Right lung (tissue), 5 donors: ENCODE data around the gene LEFTY1. TPM values are rescaled to one million over a fixed set of nuclear protein-coding genes. Genes with fewer than 3 reads are reported as not detected.

ENCODE experiments used
- DNase-seq, 2 donors: peaks; one replicate each; pipeline ENCODE4 v3.0.0-alpha.2; 2013
- polyA plus RNA-seq, 5 donors: library from polyadenylated mRNA; unstranded; fragments of 120-200 nt; gene quantifications; one replicate each; pipeline versions ENCODE4 v1.2.1 to v1.2.3, GENCODE V29; 2013; ENCODE audit warnings: inconsistent platforms in 1 of 5, low replicate concordance in 1 of 5; ENCODE audit not compliant: insufficient read length in 5 of 5, insufficient read depth in 1 of 5

Gene LEFTY1
- polyA plus RNA-seq, 5 donors, result 2.5 to 8.1 (median 3.7) TPM

- DNase-seq, result no peak
Measured at GRCh38 chr1:225917536-225917935, 28.6 kb upstream of the LEFTY1 start.

GRCh38 chr1:225917101-225917500 is 28.2 kb upstream of the LEFTY1 start:
- DNase-seq, result no peak

- no peak for DNase-seq
Measured at GRCh38 chr1:225915538-225915991, 26.6 kb upstream of the LEFTY1 start.

DNA sequence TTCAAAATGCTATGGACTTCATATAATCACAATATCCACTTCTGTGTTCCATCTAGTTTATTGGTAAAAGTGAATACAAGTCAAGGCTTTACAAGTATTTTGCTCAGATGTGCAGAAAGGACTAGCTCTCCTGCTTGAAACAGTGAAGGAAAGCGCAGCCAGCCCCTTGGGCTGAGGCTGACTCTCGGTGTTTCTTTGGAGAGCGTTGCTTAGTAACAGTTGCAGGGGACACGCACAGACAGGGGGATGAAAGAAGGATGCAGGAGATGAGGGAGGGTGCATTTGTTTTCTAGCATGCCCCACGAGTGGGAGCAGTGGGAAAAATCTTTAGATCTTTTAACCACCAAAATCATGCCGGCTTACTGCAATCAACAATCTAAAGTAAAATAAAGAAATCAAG is 26.0 kb upstream of the LEFTY1 start:
- no peak for DNase-seq

DNA sequence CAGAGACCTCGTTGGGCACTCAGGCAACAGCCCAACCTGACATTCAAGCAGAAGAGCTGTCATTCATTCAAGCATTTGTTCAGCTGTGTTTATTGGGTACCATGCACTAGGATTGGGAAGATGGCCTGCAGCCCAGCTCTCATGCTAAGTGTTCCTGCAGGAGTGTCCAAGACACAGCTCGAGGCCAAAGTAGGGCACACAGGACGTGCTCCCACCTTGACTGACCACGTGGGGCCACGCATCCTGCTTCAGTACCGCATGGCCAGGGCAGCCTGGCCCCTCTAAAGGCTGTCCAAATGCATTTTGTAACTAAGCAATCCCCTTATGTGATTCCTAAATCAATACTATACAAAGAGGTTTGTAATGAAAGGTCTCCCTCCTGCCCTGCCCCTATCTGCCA is 25.4 kb upstream of the LEFTY1 start:
- DNase-seq, result no peak

DNA sequence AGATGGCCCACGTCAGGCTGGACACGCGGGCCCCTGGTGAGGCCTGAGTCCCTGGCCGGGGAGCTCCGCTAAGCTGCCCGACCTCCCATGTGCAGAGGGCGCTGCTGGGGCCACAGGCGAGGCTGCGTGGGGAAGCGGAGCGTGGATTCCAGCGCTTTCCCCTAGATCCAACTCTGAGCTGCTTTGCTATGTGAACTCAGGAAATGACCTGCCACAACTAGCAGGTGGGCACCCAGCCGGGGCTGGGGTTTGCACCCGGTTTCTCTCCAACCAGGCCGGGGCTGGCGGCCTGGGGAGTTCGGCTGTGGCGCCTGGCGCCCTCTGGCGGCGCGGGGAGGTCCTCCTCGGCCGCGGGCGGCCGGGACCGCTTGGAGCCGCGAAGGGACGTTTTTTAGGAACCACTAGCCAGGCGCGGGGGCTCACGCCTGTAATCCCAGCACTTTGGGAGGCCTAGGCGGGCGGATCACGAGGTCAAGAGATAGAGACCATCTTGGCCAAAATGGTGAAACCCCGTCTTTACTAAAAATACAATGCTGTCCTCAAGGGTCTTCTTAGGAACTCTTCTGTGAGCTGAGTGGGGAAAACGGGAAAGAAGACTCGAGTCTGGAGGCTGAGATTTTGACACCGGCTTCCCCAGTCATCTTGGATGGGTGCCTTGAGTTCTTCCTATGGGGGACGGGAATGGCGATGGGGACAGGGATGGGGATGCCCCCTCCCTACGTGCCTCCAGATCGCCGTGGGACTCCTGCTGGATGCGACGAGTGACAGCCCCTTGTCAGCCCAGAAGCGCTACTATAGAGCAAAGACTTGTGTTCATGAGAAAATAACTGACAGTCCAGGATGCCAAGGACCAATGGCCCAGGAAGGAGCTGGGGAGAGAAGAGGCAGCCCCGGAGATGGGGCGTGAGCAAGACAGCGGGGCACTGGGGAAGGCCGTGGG is 22.5 kb upstream of the LEFTY1 start:
- peak; percentile 58 to 71 for DNase-seq

DNA sequence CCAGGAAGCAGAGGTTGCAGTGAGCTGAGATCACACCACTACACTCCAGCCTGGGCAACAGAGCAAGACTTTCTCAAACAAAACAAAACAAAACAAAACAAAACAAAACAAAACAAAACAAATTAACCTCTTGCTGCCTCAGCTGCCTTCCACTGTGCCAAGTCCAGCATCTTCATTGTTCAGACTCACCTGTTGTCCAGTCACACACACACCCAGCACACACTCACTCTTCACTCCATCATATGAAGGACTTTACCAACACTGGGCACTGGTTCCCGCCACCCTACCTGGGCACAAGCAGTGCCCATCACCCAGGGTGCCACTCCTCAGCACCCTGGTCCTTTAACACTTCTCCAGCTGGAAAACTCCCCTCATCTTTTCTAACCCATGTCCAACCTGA is 20.5 kb upstream of the LEFTY1 start:
- DNase-seq, result no peak

DNA sequence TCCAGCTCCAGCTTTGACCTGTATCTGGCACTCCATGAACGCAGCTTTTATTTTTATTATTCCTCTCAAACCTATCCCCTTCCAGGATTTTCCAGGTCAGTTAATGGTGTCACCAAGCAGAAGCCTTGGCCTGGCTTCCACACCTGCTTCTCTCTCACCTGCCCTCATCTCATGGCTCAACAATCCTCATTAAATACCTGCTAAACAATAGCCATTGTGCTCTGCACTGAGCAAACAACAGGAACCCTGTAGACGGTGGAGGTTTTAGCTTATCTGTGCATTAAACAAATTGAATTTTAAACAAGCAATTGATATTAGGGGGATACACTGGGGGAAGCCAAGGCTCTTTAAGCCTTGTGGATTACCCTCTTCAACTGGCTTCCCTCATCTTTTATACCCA is 19.8 kb upstream of the LEFTY1 start:
- no peak for DNase-seq

DNA sequence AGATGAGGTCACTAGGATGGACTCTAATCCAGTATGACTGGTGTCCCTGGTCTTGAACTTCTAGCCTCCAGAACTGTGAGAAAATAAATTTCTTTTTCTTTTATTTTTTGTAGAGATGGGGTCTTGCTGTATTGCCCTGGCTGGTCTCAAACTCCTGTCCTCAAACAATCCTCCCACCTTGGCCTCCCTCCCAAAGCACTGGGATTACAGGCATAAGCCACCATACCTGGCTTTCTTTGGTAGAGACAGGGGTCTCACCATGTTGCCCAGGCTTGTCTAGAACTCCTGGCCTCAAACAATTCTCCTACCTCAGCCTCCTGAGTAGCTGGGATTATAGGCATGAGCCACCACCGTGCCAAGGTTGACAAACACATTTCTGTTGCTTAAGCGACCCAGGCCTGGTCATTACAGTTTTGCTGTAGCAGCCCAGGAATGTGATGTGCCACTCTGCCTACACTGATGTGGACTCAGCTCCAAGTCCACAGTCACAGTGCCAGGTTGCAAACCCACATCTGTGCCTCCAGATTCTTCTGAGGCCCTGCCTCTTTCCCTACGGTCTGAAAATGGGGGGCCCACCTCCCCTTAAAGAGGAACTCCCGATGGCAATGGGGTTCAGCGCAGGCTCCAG is 19.2 kb upstream of the LEFTY1 start:
- DNase-seq, result no peak

DNA sequence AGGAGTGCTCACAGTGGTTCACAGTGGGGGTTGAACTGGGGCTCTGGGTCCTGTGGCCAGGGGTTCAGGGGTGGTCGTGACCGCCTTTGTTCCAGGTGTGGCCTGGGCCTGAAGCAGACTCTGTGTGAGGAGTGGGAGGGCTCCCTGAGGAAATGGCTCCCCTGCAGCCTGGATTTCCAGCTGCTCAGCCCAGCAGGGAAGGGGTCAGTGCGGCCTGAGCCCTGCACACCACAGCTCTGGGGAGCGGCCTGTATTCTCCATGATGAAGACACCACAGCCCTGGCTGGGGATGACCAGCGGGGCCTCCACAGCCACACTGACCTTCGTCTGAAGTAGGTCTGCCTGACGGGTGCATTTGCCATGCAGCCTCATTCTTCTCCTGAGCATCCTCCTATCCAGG is 18.4 kb upstream of the LEFTY1 start:
- DNase-seq, result no peak

DNA sequence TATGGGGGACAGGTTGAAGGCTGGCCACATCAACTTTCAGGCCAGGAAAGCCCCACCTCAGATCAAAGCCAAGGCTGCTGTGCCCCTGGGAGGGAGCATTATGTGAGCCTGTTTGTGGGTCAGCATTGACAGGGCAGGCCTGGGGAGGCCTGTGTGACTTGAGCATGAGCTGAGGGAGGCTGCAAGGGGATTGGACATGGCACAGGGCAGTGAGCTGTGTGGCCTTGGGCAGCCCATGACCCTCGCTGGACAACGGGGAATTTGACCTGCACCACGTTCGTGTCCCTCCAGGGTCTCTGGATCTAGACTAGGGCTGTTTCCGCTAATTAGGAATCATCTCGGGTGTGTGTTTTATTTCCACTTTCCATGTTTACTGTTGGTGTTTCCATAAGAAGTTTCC is 17.5 kb upstream of the LEFTY1 start:
- DNase-seq, result no peak

- no peak for DNase-seq
Measured at GRCh38 chr1:225903623-225904022, 14.7 kb upstream of the LEFTY1 start.

DNA sequence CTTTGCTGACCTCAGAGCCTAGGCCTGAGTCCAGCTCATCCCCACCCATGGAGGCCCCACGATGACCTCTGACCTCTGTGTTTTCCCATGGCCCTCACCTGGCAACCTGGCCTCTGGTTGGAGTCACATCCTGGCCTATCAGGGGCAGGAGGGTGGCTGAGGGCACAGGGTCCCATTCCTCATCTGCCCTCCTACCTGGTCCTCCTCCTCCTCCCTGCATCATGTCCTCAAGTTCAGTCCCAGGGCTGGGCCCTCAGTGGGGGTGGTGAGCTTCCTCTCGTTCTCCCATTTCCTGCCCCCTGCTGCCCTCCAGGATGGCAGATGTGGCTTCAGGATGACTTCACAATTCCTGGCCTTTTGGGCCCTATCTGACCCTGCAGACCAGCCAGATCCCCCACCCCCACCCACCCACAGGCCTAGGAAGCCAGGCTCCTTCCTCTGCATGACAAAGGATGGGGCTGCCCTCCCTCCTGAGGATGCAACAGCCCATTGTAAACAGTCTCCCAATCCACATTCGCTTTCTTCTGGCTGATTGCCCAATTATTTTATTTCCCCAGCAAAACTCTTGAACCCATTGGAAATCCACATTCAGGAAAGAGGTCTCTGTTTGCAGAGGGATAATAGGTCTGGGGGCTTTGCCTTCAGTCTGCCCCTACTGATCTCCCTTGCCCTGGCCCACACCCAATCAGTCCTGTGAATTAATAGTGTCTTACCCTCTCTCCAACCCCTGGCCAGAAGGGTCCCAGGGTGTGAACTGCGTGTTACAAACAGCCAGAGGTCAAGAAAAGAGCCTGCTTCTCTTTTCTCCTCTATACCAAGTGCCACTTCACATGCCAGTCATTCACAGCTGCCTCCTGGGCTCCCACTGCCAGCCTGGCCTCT is 10.3 kb upstream of the LEFTY1 start:
- DNase-seq, result no peak

DNA sequence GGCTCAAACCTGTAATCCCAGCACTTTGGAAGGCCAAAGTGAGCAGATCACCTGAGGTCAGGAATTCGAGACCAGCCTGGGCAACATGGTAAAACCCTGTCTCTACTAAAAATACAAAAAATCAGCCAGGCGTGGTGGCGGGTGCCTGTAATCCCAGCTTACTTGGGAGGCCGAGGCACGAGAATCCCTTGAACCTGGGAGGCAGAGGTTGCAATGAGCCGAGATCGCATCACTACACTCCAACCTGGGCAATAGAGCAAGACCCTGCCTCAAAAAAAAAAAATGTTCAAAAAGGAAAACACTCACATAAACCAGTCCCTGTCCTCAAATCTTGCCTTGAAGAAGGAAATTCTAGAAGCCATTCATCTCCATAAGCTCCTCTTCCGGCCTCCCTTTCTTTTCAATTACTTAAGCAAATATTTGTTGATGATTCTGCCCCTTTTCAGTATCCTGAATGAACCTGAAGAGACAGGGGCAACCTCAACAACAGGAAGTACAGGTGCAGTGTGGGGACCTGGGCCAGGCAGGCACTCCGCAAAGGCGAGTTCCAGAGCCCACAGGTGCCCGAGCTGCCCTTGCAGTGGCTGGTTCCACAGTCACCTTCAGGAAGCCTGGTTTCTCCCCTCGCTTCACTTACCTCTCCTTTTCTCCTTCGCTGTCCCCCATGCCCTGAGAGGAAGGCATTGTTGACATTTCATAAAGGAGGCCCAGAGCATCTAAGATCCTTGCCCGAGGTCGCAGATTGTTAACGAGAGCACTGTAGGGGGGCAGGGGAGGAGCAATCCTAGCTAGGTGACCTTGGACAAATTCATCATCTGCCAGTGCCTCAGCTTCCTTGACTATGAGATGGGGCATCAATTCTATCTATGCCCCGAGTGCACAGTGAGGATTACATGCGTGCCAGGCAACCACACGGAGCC is 8.9 kb upstream of the LEFTY1 start:
- no peak for DNase-seq

- no peak for DNase-seq
Measured at GRCh38 chr1:225896937-225897549, 8.1 kb upstream of the LEFTY1 start.

DNA sequence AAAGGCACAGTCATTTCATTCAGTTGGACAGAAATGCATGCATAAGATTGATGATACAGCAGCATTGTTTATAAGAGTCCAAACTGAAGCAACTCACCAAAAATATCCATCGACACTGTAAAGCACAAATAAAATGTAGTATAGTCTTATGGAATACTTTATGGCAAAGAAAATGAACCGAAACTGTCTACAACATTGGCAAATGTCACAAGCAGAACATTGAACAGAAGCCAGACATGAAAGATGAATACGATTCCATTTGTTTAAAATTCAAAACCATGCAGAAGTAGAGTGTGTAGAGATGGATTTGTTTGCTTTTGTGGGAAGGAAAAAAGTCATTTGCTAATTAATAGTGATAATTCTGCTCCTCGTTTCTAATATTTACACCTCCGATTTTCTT is 7.5 kb upstream of the LEFTY1 start:
- DNase-seq, result no peak

DNA sequence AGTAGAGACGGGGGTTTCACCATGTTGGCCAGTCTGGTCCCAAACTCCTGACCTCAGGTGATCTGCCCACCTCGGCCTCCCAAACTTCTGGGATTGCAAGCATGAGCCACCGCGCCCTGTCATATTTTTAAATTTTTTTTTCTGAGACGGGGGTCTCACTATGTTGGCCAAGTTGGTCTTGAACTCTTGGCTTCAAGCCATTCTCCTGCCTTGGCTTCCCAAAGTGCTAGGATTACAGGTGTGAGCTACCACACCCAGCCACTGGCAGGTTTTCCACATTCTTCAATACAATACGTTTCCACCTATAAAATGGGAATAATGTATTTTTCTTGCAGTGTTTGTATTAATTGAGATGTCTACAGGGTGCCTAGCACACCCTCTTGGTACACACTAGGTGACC is 3.4 kb upstream of the LEFTY1 start:
- DNase-seq, result no peak

GRCh38 chr1:225891229-225891972 is 2.5 kb upstream of the LEFTY1 start:
- no peak for DNase-seq

- DNase-seq, result no peak
Measured at GRCh38 chr1:225890346-225891228, 1.6 kb upstream of the LEFTY1 start.
